GM10847 (cell line): ENCODE measurements around the gene SOX14.

Experiments
- POLR2A ChIP-seq: IDR thresholded peaks from 2 replicates; pipeline ENCODE4 v1.6.1; 2011; ENCODE audit not compliant: insufficient read length; ENCODE audit errors: extremely low read depth

SOX14 gene

GRCh38 chr3:137789236-137789635 is 25.1 kb downstream of the SOX14 start:
- no peak for TF ChIP-seq POLR2A

- no peak for TF ChIP-seq POLR2A
These were observed 28.6 kb downstream of the SOX14 start for GRCh38 chr3:137792626-137793271.

GRCh38 chr3:137796993-137797392 is 32.9 kb downstream of the SOX14 start:
- TF ChIP-seq POLR2A = no peak

GRCh38 chr3:137803215-137803614 is 39.1 kb downstream of the SOX14 start:
- no peak for TF ChIP-seq POLR2A

- no peak for TF ChIP-seq POLR2A
These were observed 43.9 kb downstream of the SOX14 start for GRCh38 chr3:137807998-137808397.

GRCh38 chr3:137809509-137809908 is 45.4 kb downstream of the SOX14 start:
- no peak for TF ChIP-seq POLR2A

- TF ChIP-seq POLR2A = no peak
These were observed 47.9 kb downstream of the SOX14 start for GRCh38 chr3:137812023-137812422.

- no peak for TF ChIP-seq POLR2A
These were observed 51.1 kb downstream of the SOX14 start for GRCh38 chr3:137815251-137815650.
